Upper lobe of left lung (tissue), 6 donors: ENCODE data around the gene CLSTN2. TPM values are rescaled to one million over a fixed set of nuclear protein-coding genes. Genes with fewer than 3 reads are reported as not detected.
A peak's percentile ranks its signal among the peaks of the same experiment; 100 is the strongest.

Source experiments
- ATAC-seq, 2 donors: fragments of 200-7000 bp; cut with Tn5 transposase; one replicate each; pipeline ENCODE4 v1.9.1; 2022; ENCODE audit warnings: mild to moderate bottlenecking in 2 of 2, moderate library complexity in 2 of 2; ENCODE audit not compliant: low FRiP score in 2 of 2
- DNase-seq, 2 donors: peaks; one replicate each; pipeline ENCODE4 v3.0.0-alpha.2; 2019 to 2020
- H3K27ac ChIP-seq, 4 donors: fragments of 200-600 bp; sonication (generic); one replicate each; pipeline ENCODE4 v1.5.1; 2016 to 2019
- H3K27me3 ChIP-seq, 4 donors: fragments of 200-600 bp; sonication (generic); one replicate each; pipeline ENCODE4 v1.5.1; 2017 to 2019
- H3K36me3 ChIP-seq, 4 donors: fragments of 200-600 bp; sonication (generic); one replicate each; pipeline ENCODE4 v1.5.1; 2016 to 2019
- H3K4me1 ChIP-seq, 4 donors: fragments of 200-600 bp; sonication (generic); one replicate each; pipeline ENCODE4 v1.5.1; 2018 to 2019
- H3K4me3 ChIP-seq, 4 donors: fragments of 200-600 bp; sonication (generic); one replicate each; pipeline ENCODE4 v1.5.1; 2017 to 2019; ENCODE audit warnings: mild to moderate bottlenecking in 2 of 4, moderate library complexity in 1 of 4
- H3K9me3 ChIP-seq, 4 donors: fragments of 200-600 bp; sonication (generic); one replicate each; pipeline ENCODE4 v1.5.1; 2018 to 2019
- CTCF ChIP-seq, 6 experiments: fragments of 450-650 bp in 4 of 6; fragments of 200-600 bp in 2 of 6; sonication (generic) in 2 of 6; IDR thresholded peaks; one replicate each; pipeline ENCODE4 v1.5.1; 2016 to 2019; ENCODE audit warnings: antibody characterized with exemption in 6 of 6
- EP300 ChIP-seq, 4 donors: sonication (generic); formaldehyde crosslinking; IDR thresholded peaks; one replicate each; pipeline ENCODE4 v1.5.1; 2017; ENCODE audit warnings: antibody characterized with exemption in 4 of 4, control low read depth in 2 of 4
- POLR2A ChIP-seq, 4 donors: fragments of 450-650 bp; IDR thresholded peaks; one replicate each; pipeline ENCODE4 v1.5.1; 2016 to 2017; ENCODE audit warnings: antibody characterized with exemption in 4 of 4, mild to moderate bottlenecking in 2 of 4
- POLR2AphosphoS5 ChIP-seq, 2 donors: sonication (generic); formaldehyde crosslinking; IDR thresholded peaks; one replicate each; pipeline ENCODE4 v1.5.1; 2017; ENCODE audit warnings: antibody characterized with exemption in 2 of 2
- WGBS, 2 donors: methylation state at CpG; one replicate each; pipeline ENCODE4 v1.1.5; 2017 to 2018; 5-methylcytosine and 5-hydroxymethylcytosine counted together
- total RNA-seq, 6 donors: library from RNA; depleted of rRNA in 4 of 6; stranded (reverse); fragments of >200 nt in 4 of 6; gene quantifications; one replicate each; pipeline versions ENCODE4 v1.1.0 to v1.2.1, GENCODE V29; 2016 to 2021
- donor health status: DM: no; HTN: no; CAD: no; lungs with moderate emphysema.
- donor health status: DM: no; HTN: yes; CAD: no; lungs with severe emphysema.

CLSTN2 gene
- total RNA-seq, 6 donors from 2014 or later = 1.0 to 4.3 (median 1.6) TPM

DNA sequence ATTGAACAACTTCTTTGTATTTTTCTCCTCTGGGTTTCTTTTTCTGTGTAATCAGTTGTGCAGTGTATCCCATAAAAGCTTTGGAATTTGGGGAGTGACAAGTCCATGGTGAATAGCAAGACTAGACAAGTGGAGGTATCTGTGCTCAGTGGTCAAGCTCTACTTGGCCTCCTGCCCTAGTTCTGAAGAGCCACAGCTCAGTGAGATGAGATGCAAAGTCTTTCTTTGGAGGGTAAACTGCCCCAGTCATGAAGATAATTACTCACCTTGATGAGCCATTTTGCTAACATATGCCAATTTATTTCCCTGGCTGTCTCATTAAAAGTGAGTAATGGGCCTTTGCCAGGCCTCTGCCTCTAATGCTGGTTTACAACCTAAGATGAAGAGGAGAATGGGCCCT, 471.7 kb downstream of the CLSTN2 start:
- H3K9me3 ChIP-seq = no peaks in the 10 kb centered on the region
- no peak overlapping the region for H3K4me3 ChIP-seq
- DNase-seq (no peak), ATAC-seq (no peak)
- TF ChIP-seq EP300 (IDR thresholded peaks at IDR 0.05) (no peak), POLR2A (IDR thresholded peaks at IDR 0.05) (no peak), CTCF (IDR thresholded peaks at IDR 0.05) (no peak), POLR2AphosphoS5 (IDR thresholded peaks at IDR 0.05) (no peak)
- H3K27ac ChIP-seq = no peak overlapping the region
- peaks cover 0 to 6% (median 2%) of the 10 kb centered on the region in 4 donors for H3K4me1 ChIP-seq
- H3K36me3 ChIP-seq = no peaks in the 10 kb centered on the region
- H3K27me3 ChIP-seq = no peaks in the 10 kb centered on the region

DNA sequence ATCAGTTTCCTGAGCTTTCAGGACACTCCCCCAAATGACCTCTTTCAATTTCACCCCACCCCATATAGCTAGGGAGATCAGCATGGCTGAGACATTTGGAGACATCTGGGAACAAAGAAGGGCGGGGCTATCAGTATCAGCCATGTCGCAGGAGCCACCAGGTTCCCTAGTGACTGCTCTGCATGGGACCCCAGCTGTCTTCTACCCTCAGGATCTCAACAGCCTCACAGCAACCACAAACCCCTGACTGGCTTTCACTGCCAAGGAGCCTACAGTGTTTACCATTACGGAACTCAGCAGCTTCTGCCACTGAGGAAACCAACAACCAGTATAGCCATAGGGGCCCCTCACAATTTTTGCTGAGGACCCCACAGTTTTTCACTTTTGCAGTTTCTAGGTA, 473.3 kb downstream of the CLSTN2 start:
- no peak overlapping the region for H3K4me3 ChIP-seq
- 77 to 91% methylated on average over 3 of the region's 3 CpGs for WGBS, 2 donors
- peaks cover 0 to 6% (median 2%) of the 10 kb centered on the region in 4 donors for H3K4me1 ChIP-seq
- H3K36me3 ChIP-seq = no peaks in the 10 kb centered on the region
- no peak overlapping the region for H3K27ac ChIP-seq
- ATAC-seq (no peak), DNase-seq (no peak)
- no peaks in the 10 kb centered on the region for H3K27me3 ChIP-seq
- no peaks in the 10 kb centered on the region for H3K9me3 ChIP-seq
- no peak for TF ChIP-seq POLR2AphosphoS5 (IDR thresholded peaks at IDR 0.05)
- TF ChIP-seq POLR2A (IDR thresholded peaks at IDR 0.05) = no peak
- TF ChIP-seq EP300 (IDR thresholded peaks at IDR 0.05) = no peak
- TF ChIP-seq CTCF (IDR thresholded peaks at IDR 0.05) = no peak

GRCh38 chr3:140416666-140417065, 481.7 kb downstream of the CLSTN2 start:
- Histone ChIP-seq H3K27ac (no peak overlapping the region), H3K4me1 (peaks cover 3 to 6% (median 4%) of the 10 kb centered on the region in 4 donors), H3K36me3 (no peaks in the 10 kb centered on the region), H3K27me3 (no peaks in the 10 kb centered on the region), H3K9me3 (peaks cover 0 to 3% (median 0%) of the 10 kb centered on the region in 4 donors), H3K4me3 (no peak overlapping the region)
- 41 to 51% methylated on average over 3 of the region's 3 CpGs for WGBS, 2 donors
- TF ChIP-seq POLR2AphosphoS5 (IDR thresholded peaks at IDR 0.05) (no peak), CTCF (IDR thresholded peaks at IDR 0.05) (no peak), POLR2A (IDR thresholded peaks at IDR 0.05) (no peak), EP300 (IDR thresholded peaks at IDR 0.05) (no peak)
- no peak for ATAC-seq
- no peak for DNase-seq

DNA sequence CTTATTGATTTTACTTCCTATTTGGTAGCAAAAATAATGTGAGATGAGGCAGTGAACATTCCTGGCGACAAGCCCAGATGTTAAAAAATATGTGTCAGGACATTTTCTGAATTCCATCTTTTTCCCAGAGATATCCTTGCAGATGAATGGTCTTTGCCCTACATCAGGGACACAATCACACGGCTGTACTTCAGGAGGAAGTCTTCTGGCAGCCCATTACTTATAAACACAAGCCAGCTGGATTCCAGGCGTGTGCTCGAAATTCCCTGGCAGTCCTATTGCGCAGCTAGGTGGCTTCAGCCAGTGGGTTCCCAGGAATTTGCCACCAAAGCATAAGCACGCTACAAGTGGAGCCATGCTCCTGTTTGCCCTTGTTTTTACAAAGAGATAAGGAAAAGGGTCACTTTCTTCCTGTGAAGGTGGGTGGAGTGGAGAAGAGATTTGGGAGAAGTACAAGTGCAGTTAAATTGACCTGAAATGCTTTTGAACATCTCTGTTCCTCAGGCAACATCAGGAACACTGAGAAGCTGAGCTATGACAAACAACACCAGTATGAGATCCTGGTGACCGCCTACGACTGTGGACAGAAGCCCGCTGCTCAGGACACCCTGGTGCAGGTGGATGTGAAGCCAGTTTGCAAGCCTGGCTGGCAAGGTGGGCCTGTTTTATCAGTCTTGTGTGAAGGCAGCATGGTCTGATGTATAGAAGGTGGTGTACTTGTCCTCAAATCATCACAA, 485.8 kb downstream of the CLSTN2 start:
- TF ChIP-seq CTCF (IDR thresholded peaks at IDR 0.05) (peak in 1 of 6 experiments; percentile 29), POLR2A (IDR thresholded peaks at IDR 0.05) (no peak), POLR2AphosphoS5 (IDR thresholded peaks at IDR 0.05) (no peak)
- ATAC-seq = peak; percentile 49 to 65
- Histone ChIP-seq H3K27ac (no peak overlapping the region), H3K9me3 (no peaks in the 10 kb centered on the region), H3K27me3 (no peaks in the 10 kb centered on the region), H3K4me1 (peaks cover 3 to 6% (median 4%) of the 10 kb centered on the region in 4 donors), H3K4me3 (no peak overlapping the region), H3K36me3 (no peaks in the 10 kb centered on the region)
- peak in 1 of 2 donors; percentile 40 for DNase-seq
- WGBS, 2 donors = 36 to 38% methylated on average over 7 to 9 of the region's 9 CpGs

DNA sequence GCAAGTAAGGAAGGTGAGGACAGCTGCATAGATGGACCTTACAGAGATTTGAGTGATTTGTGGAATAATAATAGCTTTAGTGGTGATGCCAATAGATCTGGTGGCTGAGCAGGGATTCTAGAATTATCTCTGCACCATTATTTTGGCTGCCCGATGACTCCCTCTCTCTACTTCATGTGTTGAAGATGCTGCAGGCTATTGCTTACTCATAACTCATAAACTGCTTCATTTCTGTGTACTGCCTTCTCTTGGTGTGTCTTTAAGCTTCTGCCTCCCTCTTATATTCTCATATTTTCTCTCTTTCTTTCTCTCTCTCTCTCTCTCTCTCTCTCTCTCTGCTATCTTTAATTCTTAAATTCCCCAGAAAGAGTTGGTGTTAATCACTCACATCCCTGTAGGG, 486.9 kb downstream of the CLSTN2 start:
- Histone ChIP-seq H3K27me3 (no peaks in the 10 kb centered on the region), H3K9me3 (no peaks in the 10 kb centered on the region), H3K4me3 (no peak overlapping the region), H3K27ac (no peak overlapping the region), H3K4me1 (peaks cover 3 to 6% (median 4%) of the 10 kb centered on the region in 4 donors), H3K36me3 (no peaks in the 10 kb centered on the region)
- DNase-seq = no peak
- no peak for ATAC-seq
- 79 to 87% methylated on average over 1 of the region's 1 CpG for WGBS, 2 donors
- TF ChIP-seq POLR2A (IDR thresholded peaks at IDR 0.05) (no peak), EP300 (IDR thresholded peaks at IDR 0.05) (no peak), CTCF (IDR thresholded peaks at IDR 0.05) (no peak), POLR2AphosphoS5 (IDR thresholded peaks at IDR 0.05) (no peak)
